Measurements from ENCODE around the gene B9D2. TPM values are rescaled to one million over a fixed set of nuclear protein-coding genes. Genes with fewer than 3 reads are reported as not detected.

Gene B9D2
- total and polyA plus RNA-seq, 2 donors (not counting 1 experiment from before 2014, with no cell fraction given) = 2.3 to 5.3 TPM

DNA sequence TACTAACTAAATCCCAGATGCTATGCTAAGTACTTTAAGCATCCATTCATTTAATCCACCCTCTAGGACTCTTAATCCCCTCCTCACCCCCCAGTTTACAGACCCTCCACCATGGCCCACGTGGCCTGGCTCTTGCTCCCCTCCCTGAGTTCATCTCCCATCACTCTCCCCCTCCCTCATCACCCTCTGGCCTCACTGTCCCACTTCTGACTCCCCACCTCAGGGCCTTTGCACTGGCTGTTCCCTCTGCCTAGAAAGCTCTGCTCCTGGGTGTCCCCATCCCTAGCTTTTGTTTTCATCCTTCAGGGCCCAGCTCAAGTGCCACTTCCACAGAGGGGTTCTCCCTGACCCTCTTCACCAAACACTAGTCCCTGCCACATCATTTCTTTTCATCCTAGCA is 4.2 kb downstream of the B9D2 start:
- H4K20me1 ChIP-seq (ENCODE audit: control insufficient read depth, extremely low read depth, insufficient read depth, low read length) = no peaks in the 10 kb centered on the region

DNA sequence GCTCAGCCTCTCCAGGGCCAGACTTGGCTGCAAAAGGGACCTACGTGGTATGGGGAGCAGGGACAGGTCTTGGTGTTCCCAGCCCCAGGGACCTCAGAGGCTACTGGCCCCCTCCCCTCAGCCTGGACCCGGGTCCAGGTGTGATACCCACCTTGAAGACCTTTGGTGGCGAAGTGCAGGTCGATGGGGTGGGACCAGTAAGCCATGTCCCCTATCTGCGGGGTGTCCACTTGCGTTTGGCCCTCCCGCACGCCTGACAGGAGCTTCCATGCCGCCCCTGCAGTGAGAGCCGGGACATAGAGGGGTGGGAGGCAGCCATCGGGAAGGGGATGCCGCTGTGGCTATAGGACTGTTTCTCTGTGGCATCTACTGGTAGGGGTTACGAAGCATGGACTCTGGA is 6.2 kb downstream of the B9D2 start:
- H2AFZ ChIP-seq (ENCODE audit: low read length) = no peak overlapping the region
- no peaks in the 10 kb centered on the region for H3K9me3 ChIP-seq (ENCODE audit: control insufficient read depth, insufficient read depth, low read depth, low read length)
- H3K36me3 ChIP-seq (ENCODE audit: control insufficient read depth, insufficient read depth, low read length) = no peaks in the 10 kb centered on the region
- no peak overlapping the region for H3K9ac ChIP-seq (ENCODE audit: insufficient read depth, low read length)
- no peak overlapping the region for H3K4me2 ChIP-seq (ENCODE audit: extremely low read depth, insufficient read depth, low read length)
- DNase-seq (ENCODE audit: low read depth in 2 of 2) = no peak
- peaks cover 5% of the 10 kb centered on the region for H3K79me2 ChIP-seq (ENCODE audit: control insufficient read depth, insufficient read depth, low read length)
- no peaks in the 10 kb centered on the region for H4K20me1 ChIP-seq (ENCODE audit: control insufficient read depth, extremely low read depth, insufficient read depth, low read length)
- H3K27ac ChIP-seq (ENCODE audit: insufficient read depth, low read length) = no peak overlapping the region
- no peak overlapping the region for H3K4me3 ChIP-seq (replicated peaks in 1 of 4; ENCODE audit: control extremely low read depth in 1 of 4, insufficient read depth in 1 of 4, low read depth in 3 of 4, low read length in 4 of 4)
- TF ChIP-seq EZH2 (IDR thresholded peaks at IDR 0.05; ENCODE audit: low read length, missing control alignments) = no peak
- TF ChIP-seq, protein P1, sequence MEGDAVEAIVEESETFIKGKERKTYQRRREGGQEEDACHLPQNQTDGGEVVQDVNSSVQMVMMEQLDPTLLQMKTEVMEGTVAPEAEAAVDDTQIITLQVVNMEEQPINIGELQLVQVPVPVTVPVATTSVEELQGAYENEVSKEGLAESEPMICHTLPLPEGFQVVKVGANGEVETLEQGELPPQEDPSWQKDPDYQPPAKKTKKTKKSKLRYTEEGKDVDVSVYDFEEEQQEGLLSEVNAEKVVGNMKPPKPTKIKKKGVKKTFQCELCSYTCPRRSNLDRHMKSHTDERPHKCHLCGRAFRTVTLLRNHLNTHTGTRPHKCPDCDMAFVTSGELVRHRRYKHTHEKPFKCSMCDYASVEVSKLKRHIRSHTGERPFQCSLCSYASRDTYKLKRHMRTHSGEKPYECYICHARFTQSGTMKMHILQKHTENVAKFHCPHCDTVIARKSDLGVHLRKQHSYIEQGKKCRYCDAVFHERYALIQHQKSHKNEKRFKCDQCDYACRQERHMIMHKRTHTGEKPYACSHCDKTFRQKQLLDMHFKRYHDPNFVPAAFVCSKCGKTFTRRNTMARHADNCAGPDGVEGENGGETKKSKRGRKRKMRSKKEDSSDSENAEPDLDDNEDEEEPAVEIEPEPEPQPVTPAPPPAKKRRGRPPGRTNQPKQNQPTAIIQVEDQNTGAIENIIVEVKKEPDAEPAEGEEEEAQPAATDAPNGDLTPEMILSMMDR (conservative IDR thresholded peaks at IDR 0.05 in 1 of 2, IDR thresholded peaks at IDR 0.05 in 1 of 2; ENCODE audit: low read depth in 1 of 2, low read length in 2 of 2) = no peak
- no peaks in the 10 kb centered on the region for H3K4me1 ChIP-seq (ENCODE audit: control insufficient read depth, extremely low read depth, insufficient read depth, low read length)
- H3K27me3 ChIP-seq (ENCODE audit: control insufficient read depth, insufficient read depth, low read length) = no peaks in the 10 kb centered on the region

More for the DNA sequence above, 4.2 kb downstream of the B9D2 start:
- Histone ChIP-seq H3K9me3 (ENCODE audit: control insufficient read depth, insufficient read depth, low read depth, low read length) (no peaks in the 10 kb centered on the region), H3K27ac (ENCODE audit: insufficient read depth, low read length) (no peak overlapping the region), H3K36me3 (ENCODE audit: control insufficient read depth, insufficient read depth, low read length) (no peaks in the 10 kb centered on the region), H3K79me2 (ENCODE audit: control insufficient read depth, insufficient read depth, low read length) (peaks cover 3% of the 10 kb centered on the region), H3K9ac (ENCODE audit: insufficient read depth, low read length) (no peak overlapping the region), H3K27me3 (ENCODE audit: control insufficient read depth, insufficient read depth, low read length) (no peaks in the 10 kb centered on the region), H3K4me1 (ENCODE audit: control insufficient read depth, extremely low read depth, insufficient read depth, low read length) (peaks cover 2% of the 10 kb centered on the region), H3K4me3 (replicated peaks in 1 of 4; ENCODE audit: control extremely low read depth in 1 of 4, insufficient read depth in 1 of 4, low read depth in 3 of 4, low read length in 4 of 4) (no peak overlapping the region), H3K4me2 (ENCODE audit: extremely low read depth, insufficient read depth, low read length) (no peak overlapping the region), H2AFZ (ENCODE audit: low read length) (no peak overlapping the region)
- DNase-seq (ENCODE audit: low read depth in 2 of 2) = no peak
- TF ChIP-seq, protein P1 (conservative IDR thresholded peaks at IDR 0.05 in 1 of 2, IDR thresholded peaks at IDR 0.05 in 1 of 2; ENCODE audit: low read depth in 1 of 2, low read length in 2 of 2) = no peak
- no peak for TF ChIP-seq EZH2 (IDR thresholded peaks at IDR 0.05; ENCODE audit: low read length, missing control alignments)

DNA sequence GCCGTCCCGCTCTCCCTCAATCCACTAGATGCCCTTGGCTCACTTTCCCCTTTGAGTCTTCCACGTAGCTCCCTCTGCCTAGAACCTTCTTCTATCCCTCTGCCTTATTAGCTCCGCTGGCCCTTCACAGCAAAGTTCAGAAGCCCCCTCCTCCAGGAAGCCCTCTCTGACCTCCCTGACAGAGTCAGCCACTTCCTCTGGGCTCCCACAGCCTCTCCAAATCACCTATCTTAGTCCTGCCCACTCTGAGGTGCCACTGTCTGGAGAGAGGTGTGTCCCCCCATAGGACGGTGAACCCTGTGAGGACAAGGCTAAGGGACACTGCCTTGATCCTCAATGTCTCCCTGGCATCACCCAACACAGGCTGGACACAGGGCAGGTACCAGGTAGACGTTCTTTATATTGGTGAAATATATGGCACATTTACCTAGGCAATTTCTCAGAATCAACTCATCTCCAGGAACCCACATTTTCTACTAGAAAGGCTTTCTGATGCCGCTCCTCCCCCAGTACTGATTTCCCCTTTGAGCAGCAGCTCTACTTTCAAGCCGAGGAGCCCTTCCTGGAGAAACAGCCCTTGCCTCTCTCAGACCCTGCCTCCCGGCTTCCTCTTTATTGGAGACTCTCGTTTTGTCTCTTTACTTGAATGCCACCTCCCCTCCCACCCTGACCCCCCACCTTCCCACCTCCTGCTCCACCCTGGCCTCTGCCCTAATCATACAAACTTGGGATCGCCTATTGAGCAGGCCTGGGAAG is 6.8 kb downstream of the B9D2 start:
- no peaks in the 10 kb centered on the region for H3K36me3 ChIP-seq (ENCODE audit: control insufficient read depth, insufficient read depth, low read length)

More for the DNA sequence above, 6.8 kb downstream of the B9D2 start:
- no peak overlapping the region for H2AFZ ChIP-seq (ENCODE audit: low read length)
- TF ChIP-seq, protein P1 (conservative IDR thresholded peaks at IDR 0.05 in 1 of 2, IDR thresholded peaks at IDR 0.05 in 1 of 2; ENCODE audit: low read depth in 1 of 2, low read length in 2 of 2) = no peak
- TF ChIP-seq EZH2 (IDR thresholded peaks at IDR 0.05; ENCODE audit: low read length, missing control alignments) = no peak
- no peaks in the 10 kb centered on the region for H4K20me1 ChIP-seq (ENCODE audit: control insufficient read depth, extremely low read depth, insufficient read depth, low read length)
- H3K79me2 ChIP-seq (ENCODE audit: control insufficient read depth, insufficient read depth, low read length) = peaks cover 11% of the 10 kb centered on the region
- no peak for DNase-seq (ENCODE audit: low read depth in 2 of 2)
- no peak overlapping the region for H3K4me2 ChIP-seq (ENCODE audit: extremely low read depth, insufficient read depth, low read length)
- H3K4me3 ChIP-seq (replicated peaks in 1 of 4; ENCODE audit: control extremely low read depth in 1 of 4, insufficient read depth in 1 of 4, low read depth in 3 of 4, low read length in 4 of 4) = no peak overlapping the region
- H3K27ac ChIP-seq (ENCODE audit: insufficient read depth, low read length) = no peak overlapping the region
- no peaks in the 10 kb centered on the region for H3K4me1 ChIP-seq (ENCODE audit: control insufficient read depth, extremely low read depth, insufficient read depth, low read length)
- H3K9me3 ChIP-seq (ENCODE audit: control insufficient read depth, insufficient read depth, low read depth, low read length) = no peaks in the 10 kb centered on the region
- no peak overlapping the region for H3K9ac ChIP-seq (ENCODE audit: insufficient read depth, low read length)
- no peaks in the 10 kb centered on the region for H3K27me3 ChIP-seq (ENCODE audit: control insufficient read depth, insufficient read depth, low read length)
